ENCODE data around the gene JAG2.

Gene JAG2

GRCh38 chr14:105096206-105096875, 72.2 kb downstream of the JAG2 start:
- H3K4me3 ChIP-seq (ENCODE audit: low read depth, low read length, poor library complexity, severe bottlenecking), result no peak overlapping the region
- no peak overlapping the region for H3K4me2 ChIP-seq (ENCODE audit: low read length)
- H3K9me2 ChIP-seq (ENCODE audit: low read depth, low read length), result no peaks in the 10 kb centered on the region
- H3K27me3 ChIP-seq (ENCODE audit: insufficient read depth, low read length), result peaks cover 23% of the 10 kb centered on the region; the same call in 1 of the 2 replicates
- H3K9me3 ChIP-seq (ENCODE audit: low read length), result peaks cover 6% of the 10 kb centered on the region
- TF ChIP-seq EZH2 (IDR thresholded peaks at IDR 0.05; ENCODE audit: borderline replicate concordance, low read length) (no peak), CTCF (IDR thresholded peaks at IDR 0.05; ENCODE audit: low read length) (no peak)
- no peaks in the 10 kb centered on the region for H3K79me2 ChIP-seq (ENCODE audit: insufficient read depth, low read length)
- no peaks in the 10 kb centered on the region for H3K4me1 ChIP-seq (ENCODE audit: insufficient read depth, low read length, severe bottlenecking)
- no peak overlapping the region for H3K27ac ChIP-seq (ENCODE audit: low read depth, low read length, poor library complexity, severe bottlenecking)
- H2AFZ ChIP-seq (ENCODE audit: low read length), result no peak overlapping the region
- H3K36me3 ChIP-seq (ENCODE audit: insufficient read depth, low read length), result no peaks in the 10 kb centered on the region; the same call in 1 of the 2 replicates
- no peak overlapping the region for H3K9ac ChIP-seq (ENCODE audit: low read length)
- H3F3A ChIP-seq (ENCODE audit: insufficient read depth, low read length), result no peaks in the 10 kb centered on the region
- H4K20me1 ChIP-seq (ENCODE audit: insufficient read depth, low read length), result no peaks in the 10 kb centered on the region

- Histone ChIP-seq H2AFZ (ENCODE audit: low read length) (no peak overlapping the region), H3F3A (ENCODE audit: insufficient read depth, low read length) (no peaks in the 10 kb centered on the region), H3K4me2 (ENCODE audit: low read length) (no peak overlapping the region), H3K79me2 (ENCODE audit: insufficient read depth, low read length) (no peaks in the 10 kb centered on the region), H3K27me3 (ENCODE audit: insufficient read depth, low read length) (peaks cover 18% of the 10 kb centered on the region; the same call in 1 of the 2 replicates), H3K36me3 (ENCODE audit: insufficient read depth, low read length) (no peaks in the 10 kb centered on the region; the same call in 1 of the 2 replicates), H4K20me1 (ENCODE audit: insufficient read depth, low read length) (no peaks in the 10 kb centered on the region), H3K27ac (ENCODE audit: low read depth, low read length, poor library complexity, severe bottlenecking) (no peak overlapping the region), H3K4me1 (ENCODE audit: insufficient read depth, low read length, severe bottlenecking) (no peaks in the 10 kb centered on the region), H3K4me3 (ENCODE audit: low read depth, low read length, poor library complexity, severe bottlenecking) (no peak overlapping the region), H3K9ac (ENCODE audit: low read length) (no peak overlapping the region), H3K9me3 (ENCODE audit: low read length) (peaks cover 6% of the 10 kb centered on the region), H3K9me2 (ENCODE audit: low read depth, low read length) (no peaks in the 10 kb centered on the region)
- TF ChIP-seq EZH2 (IDR thresholded peaks at IDR 0.05; ENCODE audit: borderline replicate concordance, low read length), result no peak
- TF ChIP-seq CTCF (IDR thresholded peaks at IDR 0.05; ENCODE audit: low read length), result no peak
Observed at GRCh38 chr14:105095236-105095805, 73.3 kb downstream of the JAG2 start.

GRCh38 chr14:105094193-105094907, 74.2 kb downstream of the JAG2 start:
- TF ChIP-seq EZH2 (IDR thresholded peaks at IDR 0.05; ENCODE audit: borderline replicate concordance, low read length) (no peak), CTCF (IDR thresholded peaks at IDR 0.05; ENCODE audit: low read length) (no peak)
- H3K9ac ChIP-seq (ENCODE audit: low read length), result no peak overlapping the region; the same call in 1 of the 2 replicates
- H3K9me2 ChIP-seq (ENCODE audit: low read depth, low read length), result no peaks in the 10 kb centered on the region
- no peaks in the 10 kb centered on the region for H4K20me1 ChIP-seq (ENCODE audit: insufficient read depth, low read length)
- H3K9me3 ChIP-seq (ENCODE audit: low read length), result no peaks in the 10 kb centered on the region
- peak overlapping the region; percentile 65 for H3K4me2 ChIP-seq (ENCODE audit: low read length)
- H2AFZ ChIP-seq (ENCODE audit: low read length), result no peak overlapping the region
- no peaks in the 10 kb centered on the region for H3K4me1 ChIP-seq (ENCODE audit: insufficient read depth, low read length, severe bottlenecking)
- H3K79me2 ChIP-seq (ENCODE audit: insufficient read depth, low read length), result no peaks in the 10 kb centered on the region
- H3K27me3 ChIP-seq (ENCODE audit: insufficient read depth, low read length), result peaks cover 9% of the 10 kb centered on the region; the same call in 1 of the 2 replicates
- H3K36me3 ChIP-seq (ENCODE audit: insufficient read depth, low read length), result no peaks in the 10 kb centered on the region
- peak overlapping the region; percentile 56 for H3K4me3 ChIP-seq (ENCODE audit: low read depth, low read length, poor library complexity, severe bottlenecking)
- no peaks in the 10 kb centered on the region for H3F3A ChIP-seq (ENCODE audit: insufficient read depth, low read length)
- no peak overlapping the region for H3K27ac ChIP-seq (ENCODE audit: low read depth, low read length, poor library complexity, severe bottlenecking)
